Activated naive CD4-positive, alpha-beta T cell treated with anti-CD3 and anti-CD28 coated beads, Interleukin-2, amount 50 U/mL, for 24 hours (primary cell): Measurements from ENCODE around the gene RPL12.

Experiments
- H3K27ac Mint-ChIP-seq: one replicate; pipeline ENCODE4 v1.8.0; 2021; ENCODE audit warnings: mild to moderate bottlenecking, mixed read lengths
- H3K27me3 Mint-ChIP-seq: one replicate; pipeline ENCODE4 v1.8.0; 2021; ENCODE audit warnings: mixed read lengths
- H3K36me3 Mint-ChIP-seq: one replicate; pipeline ENCODE4 v1.8.0; 2021; ENCODE audit warnings: mixed read lengths
- H3K4me1 Mint-ChIP-seq: one replicate; pipeline ENCODE4 v1.8.0; 2021; ENCODE audit warnings: mixed read lengths
- H3K4me3 Mint-ChIP-seq: one replicate; pipeline ENCODE4 v1.8.0; 2021; ENCODE audit warnings: mild to moderate bottlenecking, mixed read lengths
- H3K9me3 Mint-ChIP-seq: one replicate; pipeline ENCODE4 v1.8.0; 2021; ENCODE audit warnings: mixed read lengths

Gene RPL12

DNA sequence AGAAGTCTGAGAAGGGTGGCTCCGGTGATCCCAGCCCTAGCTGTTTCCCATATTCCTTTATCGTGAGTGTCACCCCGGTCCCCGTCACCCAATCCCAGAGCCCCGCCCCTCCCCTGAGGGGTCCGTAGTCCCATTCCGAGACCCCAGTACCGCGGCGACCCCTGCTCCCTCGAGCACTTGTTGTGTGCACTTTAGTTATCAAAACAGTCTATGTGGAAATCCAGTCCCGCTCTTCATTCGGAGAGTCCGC, 327 bp upstream of the RPL12 start:
- peaks cover 40% of the 10 kb centered on the region for H3K36me3 Mint-ChIP-seq
- no peaks in the 10 kb centered on the region for H3K27me3 Mint-ChIP-seq
- peaks cover 36% of the 10 kb centered on the region for H3K4me1 Mint-ChIP-seq
- peak overlapping the region; percentile 99 for H3K27ac Mint-ChIP-seq
- peak overlapping the region; percentile 95 for H3K4me3 Mint-ChIP-seq
- H3K9me3 Mint-ChIP-seq, result no peaks in the 10 kb centered on the region

- Mint-ChIP-seq H3K9me3 (no peaks in the 10 kb centered on the region), H3K4me1 (peaks cover 32% of the 10 kb centered on the region), H3K4me3 (peak overlapping the region; percentile 95), H3K36me3 (peaks cover 40% of the 10 kb centered on the region), H3K27ac (peak overlapping the region; percentile 99), H3K27me3 (no peaks in the 10 kb centered on the region)
Measured at GRCh38 chr9:127450243-127450760, 904 bp downstream of the RPL12 start.

- Mint-ChIP-seq H3K27me3 (no peaks in the 10 kb centered on the region), H3K9me3 (no peaks in the 10 kb centered on the region), H3K36me3 (peaks cover 46% of the 10 kb centered on the region), H3K4me3 (peak overlapping the region; percentile 95), H3K27ac (peak overlapping the region; percentile 99), H3K4me1 (peaks cover 32% of the 10 kb centered on the region)
Measured at GRCh38 chr9:127449332-127449966, 1.8 kb downstream of the RPL12 start.

DNA sequence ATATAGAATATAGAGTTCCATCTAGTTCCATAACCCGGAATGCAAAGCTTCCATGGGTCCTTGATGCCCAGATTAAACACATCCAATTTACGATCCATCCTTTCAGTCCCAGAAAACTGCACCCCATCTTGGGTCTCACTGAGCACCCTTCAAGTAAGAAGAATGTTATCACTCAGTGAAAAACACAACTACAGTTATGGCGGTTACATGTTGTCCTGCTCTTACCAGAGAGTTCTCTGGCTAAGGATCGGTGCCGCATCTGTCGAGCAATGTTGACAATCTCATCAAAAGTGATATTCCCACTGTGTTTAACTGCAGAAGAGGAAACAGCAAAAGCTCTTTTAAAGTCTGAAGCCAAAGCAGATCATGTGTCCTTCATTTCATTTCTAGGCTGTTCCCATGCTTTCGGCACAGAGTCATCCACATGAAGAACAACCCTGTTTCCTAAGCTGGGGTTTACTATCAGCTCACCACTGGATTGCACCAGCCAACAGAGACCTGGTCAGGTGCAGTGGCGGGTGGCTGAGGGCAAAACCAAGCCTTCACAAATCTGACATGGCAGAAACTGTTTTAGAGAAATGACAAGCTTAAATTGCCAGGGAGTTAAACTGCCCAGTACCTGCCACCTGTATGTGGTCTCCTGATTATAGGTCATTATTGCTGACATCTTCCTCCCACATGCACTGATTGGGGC, 2.9 kb downstream of the RPL12 start:
- H3K27ac Mint-ChIP-seq, result peak overlapping the region; percentile 99
- H3K4me3 Mint-ChIP-seq, result peak overlapping the region; percentile 95
- peaks cover 49% of the 10 kb centered on the region for H3K36me3 Mint-ChIP-seq
- no peaks in the 10 kb centered on the region for H3K27me3 Mint-ChIP-seq
- no peaks in the 10 kb centered on the region for H3K9me3 Mint-ChIP-seq
- H3K4me1 Mint-ChIP-seq, result peaks cover 32% of the 10 kb centered on the region

GRCh38 chr9:127447416-127448111, 3.6 kb downstream of the RPL12 start:
- H3K4me1 Mint-ChIP-seq, result peaks cover 30% of the 10 kb centered on the region
- peak overlapping the region; percentile 99 for H3K27ac Mint-ChIP-seq
- H3K9me3 Mint-ChIP-seq, result no peaks in the 10 kb centered on the region
- H3K4me3 Mint-ChIP-seq, result peak overlapping the region; percentile 95
- H3K27me3 Mint-ChIP-seq, result no peaks in the 10 kb centered on the region
- H3K36me3 Mint-ChIP-seq, result peaks cover 49% of the 10 kb centered on the region

GRCh38 chr9:127446713-127447415, 4.3 kb downstream of the RPL12 start:
- Mint-ChIP-seq H3K9me3 (no peaks in the 10 kb centered on the region), H3K27ac (peak overlapping the region; percentile 86), H3K4me1 (peaks cover 25% of the 10 kb centered on the region), H3K27me3 (no peaks in the 10 kb centered on the region), H3K36me3 (peaks cover 51% of the 10 kb centered on the region), H3K4me3 (peak overlapping the region; percentile 95)

GRCh38 chr9:127445851-127446712, 5.1 kb downstream of the RPL12 start:
- Mint-ChIP-seq H3K9me3 (no peaks in the 10 kb centered on the region), H3K27ac (peak overlapping the region; percentile 86), H3K4me3 (peak overlapping the region; percentile 68), H3K4me1 (peaks cover 25% of the 10 kb centered on the region), H3K27me3 (no peaks in the 10 kb centered on the region), H3K36me3 (peaks cover 49% of the 10 kb centered on the region)

- Mint-ChIP-seq H3K36me3 (peaks cover 47% of the 10 kb centered on the region), H3K4me1 (peaks cover 25% of the 10 kb centered on the region), H3K27me3 (no peaks in the 10 kb centered on the region), H3K4me3 (no peak overlapping the region), H3K27ac (peak overlapping the region; percentile 69), H3K9me3 (no peaks in the 10 kb centered on the region)
Measured at GRCh38 chr9:127444921-127445850, 6.0 kb downstream of the RPL12 start.

DNA sequence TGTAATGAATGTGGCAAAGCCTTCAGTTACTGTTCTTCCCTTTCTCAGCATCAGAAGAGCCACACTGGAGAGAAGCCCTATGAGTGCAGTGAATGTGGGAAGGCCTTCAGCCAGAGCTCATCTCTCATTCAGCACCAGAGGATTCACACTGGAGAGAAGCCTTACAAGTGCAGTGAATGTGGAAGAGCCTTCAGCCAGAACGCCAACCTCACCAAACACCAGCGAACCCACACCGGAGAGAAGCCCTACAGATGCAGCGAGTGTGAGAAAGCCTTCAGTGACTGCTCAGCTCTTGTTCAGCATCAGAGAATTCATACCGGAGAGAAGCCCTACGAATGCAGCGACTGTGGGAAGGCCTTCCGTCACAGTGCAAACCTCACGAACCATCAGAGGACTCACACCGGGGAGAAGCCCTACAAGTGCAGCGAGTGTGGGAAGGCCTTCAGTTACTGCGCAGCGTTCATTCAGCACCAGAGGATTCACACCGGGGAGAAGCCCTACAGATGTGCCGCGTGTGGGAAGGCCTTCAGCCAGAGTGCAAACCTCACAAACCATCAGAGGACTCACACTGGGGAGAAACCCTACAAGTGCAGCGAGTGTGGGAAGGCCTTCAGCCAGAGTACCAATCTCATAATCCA, 6.8 kb downstream of the RPL12 start:
- peaks cover 42% of the 10 kb centered on the region for H3K36me3 Mint-ChIP-seq
- peaks cover 25% of the 10 kb centered on the region for H3K4me1 Mint-ChIP-seq
- peak overlapping the region; percentile 62 for H3K27ac Mint-ChIP-seq
- H3K27me3 Mint-ChIP-seq, result no peaks in the 10 kb centered on the region
- no peak overlapping the region for H3K4me3 Mint-ChIP-seq
- H3K9me3 Mint-ChIP-seq, result no peaks in the 10 kb centered on the region

GRCh38 chr9:127438394-127438793, 12.8 kb downstream of the RPL12 start:
- no peak overlapping the region for H3K4me3 Mint-ChIP-seq
- no peaks in the 10 kb centered on the region for H3K27me3 Mint-ChIP-seq
- peaks cover 7% of the 10 kb centered on the region for H3K4me1 Mint-ChIP-seq
- H3K27ac Mint-ChIP-seq, result no peak overlapping the region
- H3K36me3 Mint-ChIP-seq, result peaks cover 22% of the 10 kb centered on the region
- H3K9me3 Mint-ChIP-seq, result no peaks in the 10 kb centered on the region

DNA sequence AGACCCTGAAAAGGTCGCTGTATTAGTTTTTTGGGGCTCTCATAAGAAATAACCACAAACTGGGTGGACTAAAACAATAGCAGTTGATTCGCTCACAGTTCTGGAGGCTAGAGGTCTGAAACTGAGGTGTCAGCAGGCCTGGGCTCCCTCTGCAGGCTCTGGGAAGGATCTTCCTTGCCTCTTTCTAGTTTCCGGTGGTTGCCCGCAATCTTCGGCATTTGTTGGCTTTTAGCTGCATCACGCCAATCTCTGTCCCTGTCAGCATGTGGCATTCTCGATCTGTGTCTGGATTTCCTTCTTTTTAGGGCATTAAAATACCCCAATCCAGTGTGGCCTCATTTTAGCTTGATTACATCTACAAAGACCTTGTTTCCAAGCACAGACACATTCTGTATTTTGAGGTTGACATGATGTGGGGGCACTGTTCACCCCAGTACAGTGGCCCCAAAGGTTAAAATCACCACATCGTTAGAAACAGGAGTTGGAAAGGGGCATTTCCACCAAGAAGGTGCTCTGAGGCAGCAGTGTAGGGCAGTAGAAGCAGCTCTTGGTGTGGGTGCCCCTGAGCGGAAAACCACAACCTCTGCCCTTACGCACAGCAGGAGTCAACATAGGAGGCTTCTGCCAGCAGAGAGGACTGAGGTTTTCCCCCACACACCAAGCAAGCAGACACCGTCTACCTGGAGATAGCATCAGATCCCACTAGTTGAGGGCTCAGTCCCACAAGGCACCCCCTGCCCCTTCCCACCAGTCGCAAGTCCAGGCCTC, 13.5 kb downstream of the RPL12 start:
- Mint-ChIP-seq H3K27me3 (no peaks in the 10 kb centered on the region), H3K4me1 (peaks cover 7% of the 10 kb centered on the region), H3K9me3 (no peaks in the 10 kb centered on the region), H3K4me3 (no peak overlapping the region), H3K27ac (no peak overlapping the region), H3K36me3 (peaks cover 26% of the 10 kb centered on the region)

- H3K9me3 Mint-ChIP-seq, result no peaks in the 10 kb centered on the region
- peaks cover 50% of the 10 kb centered on the region for H3K4me1 Mint-ChIP-seq
- H3K27me3 Mint-ChIP-seq, result no peaks in the 10 kb centered on the region
- H3K36me3 Mint-ChIP-seq, result peaks cover 35% of the 10 kb centered on the region
- H3K27ac Mint-ChIP-seq, result no peak overlapping the region
- no peak overlapping the region for H3K4me3 Mint-ChIP-seq
Measured at GRCh38 chr9:127430415-127430814, 20.8 kb downstream of the RPL12 start.

GRCh38 chr9:127428348-127428747, 22.9 kb downstream of the RPL12 start:
- no peaks in the 10 kb centered on the region for H3K9me3 Mint-ChIP-seq

More at GRCh38 chr9:127428348-127428747, 22.9 kb downstream of the RPL12 start:
- Mint-ChIP-seq H3K27me3 (no peaks in the 10 kb centered on the region), H3K4me1 (peaks cover 59% of the 10 kb centered on the region), H3K4me3 (peak overlapping the region; percentile 47), H3K27ac (no peak overlapping the region), H3K36me3 (peaks cover 30% of the 10 kb centered on the region)
